Ammon's horn (tissue), 1 donor: ENCODE results near the gene KLK5.
"Not testable (repeated sequence)": the region's sequence is repeated elsewhere in the genome, so short reads cannot be mapped to it uniquely, and the experiment has no call there.

Experiments used
- DNase-seq: peaks from one replicate; pipeline ENCODE4 v3.0.0-alpha.2; 2016; ENCODE audit warnings: low spot score

KLK5 gene

DNA sequence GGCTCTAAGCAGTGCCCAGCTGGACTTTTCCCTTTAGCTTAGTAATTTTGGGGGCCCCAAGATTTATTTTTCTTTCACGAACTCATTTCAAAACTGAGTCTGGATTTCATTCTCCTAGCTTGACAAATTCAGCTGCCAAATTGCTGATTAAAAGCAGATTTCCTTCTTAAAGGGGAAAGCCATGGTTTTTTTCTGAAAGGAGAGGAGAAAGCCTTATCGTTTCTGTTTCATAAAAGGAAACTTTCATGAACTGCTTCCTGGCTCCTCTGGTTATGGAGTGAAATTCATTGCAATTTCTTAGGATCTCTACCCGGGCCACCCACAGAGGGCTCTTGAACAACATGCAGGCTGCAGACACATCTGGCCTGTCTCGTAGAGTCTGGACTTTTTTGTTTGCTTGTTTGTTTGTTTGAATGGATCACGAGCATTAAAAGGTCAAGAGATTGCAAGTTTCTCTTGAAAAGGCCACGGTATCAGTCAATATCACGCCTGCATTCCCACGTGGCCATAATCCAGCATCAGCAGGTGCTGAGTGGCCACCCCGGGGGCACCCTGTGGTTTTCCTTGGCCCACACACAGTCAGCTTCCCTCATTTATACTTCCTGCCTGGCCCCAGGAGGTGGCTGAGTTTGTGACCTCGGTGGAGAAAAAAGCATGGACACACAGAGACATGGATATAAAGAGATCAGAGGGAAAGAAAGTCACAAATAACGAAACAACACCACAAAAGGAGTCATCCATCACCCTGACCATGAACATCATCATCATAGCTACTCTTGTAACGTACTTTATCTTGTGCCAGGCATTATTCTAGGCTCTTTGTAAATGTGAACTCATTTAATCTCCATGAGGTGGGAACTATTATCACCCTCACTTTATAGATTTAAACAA, 31.2 kb downstream of the KLK5 start:
- no peak for DNase-seq

DNA sequence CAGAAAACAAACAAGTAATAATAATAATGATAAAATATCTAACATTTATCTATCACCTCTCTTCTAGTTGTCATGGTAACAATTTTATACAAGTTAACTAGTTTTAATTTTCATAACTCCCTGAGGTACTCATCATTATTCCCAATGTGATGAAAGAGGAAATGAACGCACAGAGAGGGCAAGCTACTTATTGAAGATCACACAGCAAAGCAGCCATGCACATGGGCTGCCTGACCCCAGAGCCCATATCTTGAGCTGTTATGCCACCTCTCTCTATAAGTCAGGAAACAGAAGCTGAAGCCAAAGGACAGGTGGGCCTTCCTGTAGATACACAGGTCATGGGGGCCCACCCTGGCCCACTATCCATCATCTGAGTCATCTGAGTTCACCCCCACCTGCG, 36.8 kb downstream of the KLK5 start:
- no peak for DNase-seq

GRCh38 chr19:50912727-50913716, 39.8 kb downstream of the KLK5 start:
- no peak for DNase-seq

- DNase-seq = no peak
Observed at GRCh38 chr19:50912102-50912599, 40.7 kb downstream of the KLK5 start.

GRCh38 chr19:50911206-50912101, 41.4 kb downstream of the KLK5 start, which contains the start of gene KLK4:
TSS of gene KLK4 (minus strand) at chr19:50911395. CDS start at chr19:50910738, 657 bp downstream.
- DNase-seq = no peak

DNA sequence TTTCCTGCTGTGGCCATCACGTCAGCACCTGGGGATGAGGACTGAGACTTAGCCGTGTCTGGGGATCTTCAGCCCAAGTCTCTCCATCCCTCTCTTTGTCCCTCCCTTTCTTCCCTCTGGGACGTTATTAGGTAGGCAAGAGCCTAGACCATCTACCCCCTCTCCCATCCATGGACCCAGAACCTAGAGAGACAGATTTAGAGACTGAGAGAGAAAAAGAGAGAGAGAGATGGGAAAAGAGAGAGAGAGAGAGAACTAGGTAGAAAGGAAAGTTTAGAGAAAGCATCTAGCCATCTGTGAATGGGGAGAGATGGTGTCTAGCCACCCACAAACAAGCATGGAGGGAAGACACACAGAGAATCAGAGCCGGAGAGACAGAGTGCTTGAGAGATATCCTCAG, 42.1 kb downstream of the KLK5 start:
- no peak for DNase-seq

DNA sequence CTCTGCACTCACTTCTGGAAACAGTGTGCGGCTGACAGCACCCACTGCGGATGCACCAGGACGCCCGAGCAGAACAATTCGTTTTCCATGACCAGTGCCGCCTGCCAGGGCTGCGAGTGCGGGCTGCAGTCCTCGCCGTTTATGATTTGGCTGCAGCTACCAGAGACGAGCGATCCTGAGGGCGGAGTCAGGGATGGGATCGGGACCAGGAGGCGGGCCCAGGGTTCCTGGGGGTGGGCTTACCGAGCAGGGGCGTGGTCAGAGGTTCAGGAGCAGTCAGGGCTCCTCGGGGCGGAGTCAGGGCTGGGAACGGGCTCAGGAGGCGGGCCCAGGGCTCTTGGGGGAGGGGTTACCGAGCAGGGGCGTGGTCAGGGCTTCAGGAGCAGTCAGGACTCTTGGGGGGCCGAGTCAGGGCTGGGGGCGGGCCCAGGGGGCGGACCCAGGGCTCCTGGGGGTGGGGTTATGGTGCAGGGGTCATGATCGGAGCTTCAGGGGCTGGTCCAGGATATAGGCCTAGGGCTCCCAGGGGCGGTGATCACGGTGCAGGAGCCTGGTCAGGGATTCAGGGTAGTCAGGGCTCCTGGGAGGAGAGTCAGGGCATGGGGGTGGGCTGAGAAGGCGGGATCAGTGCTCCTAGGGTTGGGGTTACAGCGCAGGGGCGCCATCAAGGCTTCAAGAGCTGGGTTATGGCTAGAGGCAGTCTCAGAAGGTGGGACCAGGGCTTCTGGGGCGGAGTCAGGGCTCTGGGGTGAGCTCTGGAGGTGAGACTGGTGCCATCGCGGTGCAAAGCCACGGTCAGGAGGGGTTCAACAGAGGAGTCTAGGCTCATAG, 43.4 kb downstream of the KLK5 start:
- DNase-seq = no peak

GRCh38 chr19:50908336-50908735, 44.5 kb downstream of the KLK5 start:
- no peak for DNase-seq

DNA sequence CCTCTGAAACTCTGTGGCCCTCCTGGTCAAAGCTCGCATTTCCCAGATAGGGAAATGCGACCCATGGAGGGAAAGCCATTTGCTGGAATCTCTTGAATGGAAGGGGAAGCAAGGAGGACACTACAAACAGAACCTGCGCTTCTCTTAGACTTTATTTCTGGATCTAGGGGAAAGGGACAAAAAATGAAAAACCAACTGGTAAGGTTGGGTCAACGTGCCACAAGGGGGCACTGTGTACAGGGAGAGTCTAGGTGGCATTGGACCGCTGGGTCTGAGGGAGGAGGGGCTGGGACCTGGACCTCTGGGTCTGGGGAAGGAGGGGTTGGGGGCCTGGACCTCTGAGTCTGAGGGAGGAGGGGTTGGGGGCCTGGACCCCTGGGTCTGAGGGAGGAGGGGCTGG, 46.6 kb downstream of the KLK5 start:
- no peak for DNase-seq

GRCh38 chr19:50902640-50903039, 50.2 kb downstream of the KLK5 start:
- DNase-seq = no peak

DNA sequence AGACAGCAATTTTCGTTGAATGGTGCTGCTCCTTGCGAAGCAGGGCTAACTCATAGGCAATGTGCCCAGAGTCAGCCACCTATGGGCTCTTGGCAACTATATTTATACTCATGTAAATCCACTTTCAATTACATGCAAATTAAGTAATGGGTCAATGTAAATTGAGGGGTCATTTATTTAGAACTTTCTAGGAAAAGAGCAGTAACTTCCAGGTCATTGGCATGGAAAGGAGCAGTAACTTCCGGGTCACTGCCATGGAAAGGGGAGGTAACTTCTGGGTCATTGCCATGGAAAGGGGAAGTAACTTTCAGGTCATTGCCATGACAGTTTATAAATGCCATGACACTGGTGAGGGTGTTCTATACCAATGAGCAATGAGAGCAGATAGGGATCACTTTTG, 53.3 kb downstream of the KLK5 start:
- DNase-seq = no peak

DNA sequence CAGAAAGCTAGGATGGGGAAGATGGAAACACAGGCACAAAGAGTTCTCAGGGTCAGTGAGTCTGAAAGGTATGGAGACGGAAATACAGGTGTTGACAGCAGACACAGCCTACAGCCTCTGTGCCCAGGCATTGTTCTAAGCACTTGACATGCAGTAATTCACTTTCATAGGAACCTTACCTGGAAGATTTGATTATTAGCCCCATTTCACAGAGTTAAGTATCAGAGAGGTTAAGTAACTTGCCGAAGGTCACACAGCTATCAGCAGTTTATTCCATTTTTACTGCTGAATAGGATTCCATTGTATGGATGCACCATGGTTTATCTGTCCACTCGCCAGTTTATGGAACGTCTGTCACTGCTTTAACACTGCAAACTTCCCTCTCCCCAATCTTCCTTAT, 54.8 kb downstream of the KLK5 start:
- no peak for DNase-seq

- DNase-seq = no peak
Observed at GRCh38 chr19:50897612-50898011, 55.2 kb downstream of the KLK5 start.

GRCh38 chr19:50897191-50897607, 55.6 kb downstream of the KLK5 start:
- no peak for DNase-seq

DNA sequence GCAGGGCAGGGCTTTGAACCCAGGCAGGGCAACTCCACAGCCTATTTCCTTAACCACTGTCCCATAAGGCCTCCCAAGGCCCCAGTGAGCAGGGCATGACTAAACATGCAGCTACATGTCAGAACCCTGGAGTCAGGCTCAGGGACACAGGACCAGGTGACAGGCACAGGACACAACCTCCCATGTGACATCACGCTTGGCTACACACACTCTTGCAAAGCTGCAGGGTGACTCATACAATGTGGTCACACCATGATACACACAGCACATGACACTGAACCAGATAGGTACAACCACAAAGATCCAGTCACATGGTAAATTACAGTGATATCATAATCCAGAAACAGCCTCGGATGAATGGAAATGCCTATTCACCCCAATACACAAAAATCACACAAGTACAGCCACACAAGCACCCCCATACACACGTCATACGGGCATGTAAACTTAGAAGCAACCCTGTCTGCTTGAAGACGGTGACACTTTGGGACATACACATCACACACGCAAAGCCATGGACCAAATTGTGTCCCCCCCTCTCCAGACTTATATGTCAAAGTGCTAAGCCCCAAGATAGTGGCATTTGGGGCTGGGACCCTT, 56.1 kb downstream of the KLK5 start:
- DNase-seq = no peak

- not testable (repeated sequence) for DNase-seq
Observed at GRCh38 chr19:50896089-50896590, 56.7 kb downstream of the KLK5 start.

- no peak for DNase-seq
Observed at GRCh38 chr19:50894478-50895356, 58.1 kb downstream of the KLK5 start.
